Natural killer cell (primary cell): ENCODE results near the gene TMEM117. TPM values are rescaled to one million over a fixed set of nuclear protein-coding genes. Genes with fewer than 3 reads are reported as not detected.

Experiments used
- ATAC-seq, 3 donors: fragments of 150-1000 bp in 2 of 3; fragments of 200-7000 bp in 1 of 3; cut with Tn5 transposase; 1 replicate in 1 of 3; 2 replicates in 2 of 3; pipeline ENCODE4 v1.10.0; 2021; ENCODE audit warnings: mild to moderate bottlenecking in 2 of 3, moderate library complexity in 2 of 3
- DNase-seq, 2 donors: peaks; one replicate each; pipeline versions ENCODE4 v3.0.0 to v3.0.0-alpha.2; 2013 to 2021; ENCODE audit warnings: mixed read lengths in 1 of 2
- H3K27ac ChIP-seq: one replicate; pipeline ENCODE4 v1.5.1; 2013; ENCODE audit warnings: mild to moderate bottlenecking, low read length
- H3K27me3 ChIP-seq: one replicate; pipeline ENCODE4 v1.6.1; 2013; ENCODE audit warnings: low read length; ENCODE audit not compliant: control insufficient read depth, insufficient read depth
- H3K36me3 ChIP-seq: one replicate; pipeline ENCODE4 v1.6.1; 2013; ENCODE audit warnings: low read length; ENCODE audit not compliant: control insufficient read depth, insufficient read depth
- H3K4me1 ChIP-seq: one replicate; pipeline ENCODE4 v1.6.1; 2013; ENCODE audit warnings: low read length; ENCODE audit not compliant: control insufficient read depth, insufficient read depth
- H3K4me3 ChIP-seq: one replicate; pipeline ENCODE4 v1.5.1; 2013; ENCODE audit warnings: low read length
- H3K9me3 ChIP-seq: one replicate; pipeline ENCODE4 v1.6.1; 2013; ENCODE audit warnings: low read length; ENCODE audit not compliant: control insufficient read depth, insufficient read depth
- H3K27ac Mint-ChIP-seq, 2 donors: one replicate each; pipeline ENCODE4 v1.8.0; 2022; ENCODE audit warnings: mild to moderate bottlenecking in 2 of 2, mixed read lengths in 2 of 2, moderate library complexity in 1 of 2
- H3K27me3 Mint-ChIP-seq, 2 donors: one replicate each; pipeline ENCODE4 v1.8.0; 2022; ENCODE audit warnings: low read depth in 2 of 2, mixed read lengths in 2 of 2
- H3K36me3 Mint-ChIP-seq: one replicate; pipeline ENCODE4 v1.8.0; 2022; ENCODE audit warnings: mixed read lengths
- H3K4me1 Mint-ChIP-seq, 2 donors: one replicate each; pipeline ENCODE4 v1.8.0; 2022; ENCODE audit warnings: mixed read lengths in 2 of 2
- H3K4me3 Mint-ChIP-seq: one replicate; pipeline ENCODE4 v1.8.0; 2022; ENCODE audit warnings: mild to moderate bottlenecking, moderate library complexity, mixed read lengths
- H3K9me3 Mint-ChIP-seq, 2 donors: one replicate each; pipeline ENCODE4 v1.8.0; 2022; ENCODE audit warnings: mixed read lengths in 2 of 2
- WGBS: methylation state at CpG from one replicate; pipeline ENCODE4 v1.1.7; 2013; ENCODE audit warnings: missing lambda C conversion rate; ENCODE audit not compliant: insufficient coverage; 5-methylcytosine and 5-hydroxymethylcytosine counted together
- intact Hi-C: fragments of 100-400 bp; cut with micrococcal nuclease; formaldehyde crosslinking; loops from one replicate; pipeline ENCODE4 v1.14.2; 2022
- total RNA-seq, 4 donors: library from RNA; stranded (reverse); fragments of 120-200 nt in 1 of 4; gene quantifications; one replicate each; pipeline versions ENCODE4 v1.2.3 to v1.2.4, GENCODE V29; 2013 to 2022
- TF ChIP-seq, protein P1 (sequence below): fragments of 200-600 bp; IDR thresholded peaks from one replicate; pipeline ENCODE4 v1.8.0; 2022; ENCODE audit warnings: antibody characterized with exemption

Gene TMEM117
- total RNA-seq, 3 donors from 2014 or later (not counting 1 experiment from before 2014, with no cell fraction given), result 7.1 to 8.1 (median 7.9) TPM

DNA sequence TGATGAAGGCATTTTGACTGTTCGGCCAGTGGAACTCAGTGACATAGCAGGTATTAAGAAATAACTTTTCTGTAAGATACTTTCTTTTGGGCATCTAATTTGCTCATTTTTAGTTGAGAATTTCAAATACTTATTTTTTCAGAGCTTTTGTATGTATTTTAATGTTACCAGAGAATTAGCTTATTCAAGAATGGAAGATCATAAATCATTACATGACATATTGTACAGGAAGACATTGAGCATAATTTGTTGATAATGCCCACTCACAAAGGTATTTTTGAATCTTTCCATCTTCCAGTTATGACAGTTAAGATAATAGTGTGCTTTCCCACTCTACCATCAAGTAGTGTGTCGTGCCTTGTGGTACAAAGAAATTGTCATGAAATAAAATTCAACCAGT, 36.5 kb downstream of the TMEM117 start:
- ATAC-seq (no peak), DNase-seq (no peak)
- Mint-ChIP-seq H3K9me3 (no peaks in the 10 kb centered on the region), H3K27ac (no peak overlapping the region), H3K4me3 (no peak overlapping the region), H3K36me3 (no peaks in the 10 kb centered on the region), H3K4me1 (no peaks in the 10 kb centered on the region), H3K27me3 (no peaks in the 10 kb centered on the region)
- Histone ChIP-seq H3K9me3 (no peaks in the 10 kb centered on the region), H3K27me3 (no peaks in the 10 kb centered on the region), H3K4me1 (no peaks in the 10 kb centered on the region), H3K27ac (no peak overlapping the region), H3K4me3 (no peak overlapping the region), H3K36me3 (no peaks in the 10 kb centered on the region)
- intact Hi-C loops, result no loop called here
- no CpG with 5 or more reads among the region's 2 CpGs for WGBS
- TF ChIP-seq, protein P1, sequence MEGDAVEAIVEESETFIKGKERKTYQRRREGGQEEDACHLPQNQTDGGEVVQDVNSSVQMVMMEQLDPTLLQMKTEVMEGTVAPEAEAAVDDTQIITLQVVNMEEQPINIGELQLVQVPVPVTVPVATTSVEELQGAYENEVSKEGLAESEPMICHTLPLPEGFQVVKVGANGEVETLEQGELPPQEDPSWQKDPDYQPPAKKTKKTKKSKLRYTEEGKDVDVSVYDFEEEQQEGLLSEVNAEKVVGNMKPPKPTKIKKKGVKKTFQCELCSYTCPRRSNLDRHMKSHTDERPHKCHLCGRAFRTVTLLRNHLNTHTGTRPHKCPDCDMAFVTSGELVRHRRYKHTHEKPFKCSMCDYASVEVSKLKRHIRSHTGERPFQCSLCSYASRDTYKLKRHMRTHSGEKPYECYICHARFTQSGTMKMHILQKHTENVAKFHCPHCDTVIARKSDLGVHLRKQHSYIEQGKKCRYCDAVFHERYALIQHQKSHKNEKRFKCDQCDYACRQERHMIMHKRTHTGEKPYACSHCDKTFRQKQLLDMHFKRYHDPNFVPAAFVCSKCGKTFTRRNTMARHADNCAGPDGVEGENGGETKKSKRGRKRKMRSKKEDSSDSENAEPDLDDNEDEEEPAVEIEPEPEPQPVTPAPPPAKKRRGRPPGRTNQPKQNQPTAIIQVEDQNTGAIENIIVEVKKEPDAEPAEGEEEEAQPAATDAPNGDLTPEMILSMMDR, result no peak

DNA sequence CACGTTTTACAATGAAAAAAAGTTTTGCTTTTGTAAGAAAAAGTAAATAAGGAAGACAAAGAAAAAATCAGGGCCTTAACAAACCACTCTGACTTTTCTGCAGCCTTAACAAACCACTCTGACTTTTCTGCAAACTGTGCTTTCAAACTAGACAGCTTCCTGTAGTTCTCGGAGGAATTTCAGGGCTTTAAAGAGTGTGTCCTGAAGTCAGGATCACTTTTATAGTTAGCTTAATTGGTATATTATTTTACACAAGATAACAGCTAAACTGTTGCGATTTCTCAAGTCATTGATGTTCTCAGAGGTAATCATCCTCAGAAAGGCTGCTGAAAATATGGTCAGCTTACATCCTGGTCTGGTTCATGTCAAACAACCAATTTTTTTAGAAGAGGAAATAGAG, 42.2 kb downstream of the TMEM117 start:
- no peak for ATAC-seq
- Mint-ChIP-seq H3K4me3 (no peak overlapping the region), H3K27ac (no peak overlapping the region), H3K36me3 (no peaks in the 10 kb centered on the region), H3K4me1 (no peaks in the 10 kb centered on the region), H3K9me3 (no peaks in the 10 kb centered on the region), H3K27me3 (no peaks in the 10 kb centered on the region)
- no peak for DNase-seq
- Histone ChIP-seq H3K27ac (no peak overlapping the region), H3K9me3 (no peaks in the 10 kb centered on the region), H3K4me3 (no peak overlapping the region), H3K4me1 (no peaks in the 10 kb centered on the region), H3K36me3 (no peaks in the 10 kb centered on the region), H3K27me3 (no peaks in the 10 kb centered on the region)
- TF ChIP-seq, protein P1, result no peak
- intact Hi-C loops, result no loop called here
- WGBS, result 92% methylated on average over 2 of the region's 3 CpGs

DNA sequence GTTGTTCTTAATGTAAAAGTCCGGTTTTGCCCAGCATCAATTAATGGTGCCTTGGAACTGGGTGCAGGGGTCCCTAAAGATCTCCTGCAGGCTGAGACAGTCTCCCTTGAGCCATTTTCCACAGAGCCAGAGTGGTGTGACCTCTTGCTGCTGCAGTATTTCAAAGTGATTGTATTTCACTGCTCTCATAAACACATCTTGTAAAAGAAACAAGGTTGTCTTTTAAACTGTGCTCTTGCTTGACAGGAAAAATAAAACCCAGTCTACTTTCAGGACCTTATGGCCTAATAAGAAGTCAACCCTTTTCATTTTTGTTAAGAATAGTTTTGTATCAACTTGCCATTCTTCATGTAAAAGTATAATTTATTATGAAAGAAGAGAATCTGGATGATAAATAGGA, 44.7 kb downstream of the TMEM117 start:
- Histone ChIP-seq H3K4me1 (no peaks in the 10 kb centered on the region), H3K27ac (no peak overlapping the region), H3K27me3 (no peaks in the 10 kb centered on the region), H3K36me3 (no peaks in the 10 kb centered on the region), H3K4me3 (no peak overlapping the region), H3K9me3 (no peaks in the 10 kb centered on the region)
- Mint-ChIP-seq H3K4me3 (no peak overlapping the region), H3K27ac (no peak overlapping the region), H3K4me1 (no peaks in the 10 kb centered on the region), H3K27me3 (no peaks in the 10 kb centered on the region), H3K9me3 (no peaks in the 10 kb centered on the region), H3K36me3 (no peaks in the 10 kb centered on the region)
- DNase-seq (no peak), ATAC-seq (no peak)
- WGBS, result 96% methylated on average over 1 of the region's 1 CpG
- TF ChIP-seq, protein P1, result no peak
- intact Hi-C loops, result loop anchor here (5.0 kb wide), 1 partner anchor 73 kb away; the partner anchor contains the start of gene TWF1

DNA sequence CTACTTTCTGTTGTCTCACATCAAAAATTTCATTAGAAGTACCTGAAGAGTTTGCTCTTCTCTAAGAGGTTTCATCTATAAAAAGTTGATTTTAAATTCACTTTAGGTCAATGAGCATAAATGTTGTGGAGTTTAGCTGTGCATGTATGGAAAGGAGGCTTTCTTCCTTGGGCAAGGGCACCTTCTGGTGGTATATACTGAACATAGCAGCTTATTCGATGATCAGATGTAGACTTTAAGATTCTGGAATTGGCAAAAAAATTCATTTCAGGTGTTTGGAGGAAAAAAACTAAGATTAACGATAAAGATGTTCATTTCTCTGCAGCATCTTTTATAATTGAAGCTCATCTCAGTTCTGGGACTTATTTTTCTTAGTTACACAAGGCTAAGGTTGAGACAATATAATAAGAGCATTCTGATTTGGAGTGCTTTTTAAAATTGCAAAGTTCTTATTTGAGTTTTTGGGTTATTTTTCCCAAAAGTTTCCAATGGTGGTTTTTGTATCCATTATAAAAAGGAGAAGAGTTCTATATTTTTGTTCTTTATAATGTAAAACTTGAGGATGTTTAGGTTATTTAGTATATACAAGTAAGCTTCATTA, 46.8 kb downstream of the TMEM117 start:
- Mint-ChIP-seq H3K27me3 (no peaks in the 10 kb centered on the region), H3K4me3 (no peak overlapping the region), H3K36me3 (no peaks in the 10 kb centered on the region), H3K27ac (no peak overlapping the region), H3K4me1 (no peaks in the 10 kb centered on the region), H3K9me3 (no peaks in the 10 kb centered on the region)
- intact Hi-C loops, result loop anchor here (1.0 to 5.0 kb wide), 2 partner anchors 75 to 124 kb away; partner anchors contain the start of genes IRAK4, PUS7L and TWF1
- H3K27ac ChIP-seq, result no peak overlapping the region
- peak in 1 of 2 donors; percentile 77 for DNase-seq
- no peaks in the 10 kb centered on the region for H3K4me1 ChIP-seq
- ATAC-seq, result peak; percentile 77 to 86 (median 86)
- TF ChIP-seq, protein P1, result peak; percentile 75
- H3K4me3 ChIP-seq, result no peak overlapping the region
- H3K9me3 ChIP-seq, result no peaks in the 10 kb centered on the region
- no peaks in the 10 kb centered on the region for H3K36me3 ChIP-seq
- WGBS, result 0% methylated on average over 1 of the region's 2 CpGs
- H3K27me3 ChIP-seq, result no peaks in the 10 kb centered on the region
